ENCODE results near the gene ZSCAN31. TPM values are rescaled to one million over a fixed set of nuclear protein-coding genes. Genes with fewer than 3 reads are reported as not detected.

ZSCAN31 gene
- total RNA-seq, 1 donor from 2014 or later = 8.3 TPM

DNA sequence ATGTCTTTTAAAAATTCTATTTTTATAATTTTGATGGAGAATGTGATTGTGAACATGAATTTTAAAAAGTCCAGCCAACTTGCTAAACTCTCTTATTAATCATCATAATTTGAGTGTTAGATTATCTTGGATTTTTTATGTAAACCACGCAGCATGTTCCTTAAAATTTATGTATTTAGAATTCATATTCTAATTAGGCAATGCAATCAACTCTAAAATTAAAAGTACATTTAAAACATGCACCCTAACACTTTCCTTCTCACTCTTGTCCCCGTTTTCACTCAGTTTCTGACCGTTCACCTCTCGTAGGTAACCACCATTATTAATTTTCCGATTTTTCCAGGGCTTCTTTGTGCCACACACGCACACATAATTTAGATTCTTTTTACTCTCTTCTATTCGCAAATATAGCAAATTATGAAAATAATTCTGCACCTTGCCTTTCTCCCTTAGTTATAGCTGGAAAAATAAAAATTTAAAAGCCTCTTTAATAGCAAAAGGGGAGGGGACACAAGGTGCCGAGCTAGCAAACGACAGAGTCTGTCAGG lies 13.5 kb upstream of the ZSCAN31 start:
- H3K27me3 Mint-ChIP-seq (ENCODE audit: insufficient read depth, low read depth) = peaks cover 6% of the 10 kb centered on the region

DNA sequence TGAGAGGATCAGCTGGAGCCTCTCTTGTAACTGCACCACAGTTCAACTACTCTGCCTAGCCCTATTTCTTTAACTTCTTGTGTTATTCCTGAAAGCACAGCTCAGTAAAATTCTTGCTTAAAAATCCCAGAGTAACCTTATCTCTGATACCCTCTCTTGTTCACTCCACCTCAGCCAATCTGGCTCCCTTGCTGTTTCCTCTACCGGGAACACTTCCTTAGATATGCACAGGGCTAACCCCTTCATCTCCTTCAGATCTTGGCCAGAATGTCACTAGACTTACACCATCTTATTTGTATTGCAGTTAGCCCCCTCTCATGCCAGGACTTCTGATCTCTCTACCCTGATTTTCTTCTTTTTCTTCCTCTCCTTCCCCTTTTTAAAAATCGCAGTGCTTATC lies 11.2 kb upstream of the ZSCAN31 start:
- no peak for TF ChIP-seq EZH2phosphoT487 (IDR thresholded peaks at IDR 0.05)
- H3K36me3 Mint-ChIP-seq = peaks cover 2% of the 10 kb centered on the region
- peaks cover 4% of the 10 kb centered on the region for H4K20me1 ChIP-seq (ENCODE audit: low read depth)
- H3K4me3 ChIP-seq = no peak overlapping the region
- H3F3A ChIP-seq (ENCODE audit: low read depth) = peaks cover 7% of the 10 kb centered on the region
- no peak overlapping the region for H2AFZ ChIP-seq (replicated peaks)
- H3K27me3 Mint-ChIP-seq (ENCODE audit: insufficient read depth, low read depth) = peaks cover 6% of the 10 kb centered on the region
- no peak overlapping the region for H3K9ac ChIP-seq
- DNase-seq (ENCODE audit: low spot score) = no peak
- H3K9me3 Mint-ChIP-seq = no peaks in the 10 kb centered on the region
- peaks cover 18% of the 10 kb centered on the region for H3K4me1 Mint-ChIP-seq
- H3K27ac ChIP-seq = no peak overlapping the region
- H3K79me2 ChIP-seq (ENCODE audit: low read depth) = peaks cover 23% of the 10 kb centered on the region
- H3K4me1 ChIP-seq = peaks cover 9% of the 10 kb centered on the region
- H3K4me2 ChIP-seq = no peak overlapping the region
- no peak overlapping the region for H3K4me3 Mint-ChIP-seq
- no peaks in the 10 kb centered on the region for H3K36me3 ChIP-seq
- H3K9me3 ChIP-seq (ENCODE audit: low read depth) = no peaks in the 10 kb centered on the region
- no peak overlapping the region for H3K27ac Mint-ChIP-seq
- H3K27me3 ChIP-seq = peaks cover 39% of the 10 kb centered on the region

More for the DNA sequence above, 13.5 kb upstream of the ZSCAN31 start:
- H3F3A ChIP-seq (ENCODE audit: low read depth) = peaks cover 7% of the 10 kb centered on the region
- peak overlapping the region; percentile 100 for H3K4me3 Mint-ChIP-seq
- H3K9me3 ChIP-seq (ENCODE audit: low read depth) = no peaks in the 10 kb centered on the region
- peak overlapping the region; percentile 76 for H3K9ac ChIP-seq
- DNase-seq (ENCODE audit: low spot score) = no peak
- peaks cover 9% of the 10 kb centered on the region for H3K4me1 ChIP-seq
- peaks cover 39% of the 10 kb centered on the region for H3K27me3 ChIP-seq
- peak overlapping the region; percentile 99 for H3K27ac Mint-ChIP-seq
- H3K79me2 ChIP-seq (ENCODE audit: low read depth) = peaks cover 44% of the 10 kb centered on the region
- H3K27ac ChIP-seq = no peak overlapping the region
- peaks cover 17% of the 10 kb centered on the region for H3K36me3 Mint-ChIP-seq
- TF ChIP-seq, protein P1, sequence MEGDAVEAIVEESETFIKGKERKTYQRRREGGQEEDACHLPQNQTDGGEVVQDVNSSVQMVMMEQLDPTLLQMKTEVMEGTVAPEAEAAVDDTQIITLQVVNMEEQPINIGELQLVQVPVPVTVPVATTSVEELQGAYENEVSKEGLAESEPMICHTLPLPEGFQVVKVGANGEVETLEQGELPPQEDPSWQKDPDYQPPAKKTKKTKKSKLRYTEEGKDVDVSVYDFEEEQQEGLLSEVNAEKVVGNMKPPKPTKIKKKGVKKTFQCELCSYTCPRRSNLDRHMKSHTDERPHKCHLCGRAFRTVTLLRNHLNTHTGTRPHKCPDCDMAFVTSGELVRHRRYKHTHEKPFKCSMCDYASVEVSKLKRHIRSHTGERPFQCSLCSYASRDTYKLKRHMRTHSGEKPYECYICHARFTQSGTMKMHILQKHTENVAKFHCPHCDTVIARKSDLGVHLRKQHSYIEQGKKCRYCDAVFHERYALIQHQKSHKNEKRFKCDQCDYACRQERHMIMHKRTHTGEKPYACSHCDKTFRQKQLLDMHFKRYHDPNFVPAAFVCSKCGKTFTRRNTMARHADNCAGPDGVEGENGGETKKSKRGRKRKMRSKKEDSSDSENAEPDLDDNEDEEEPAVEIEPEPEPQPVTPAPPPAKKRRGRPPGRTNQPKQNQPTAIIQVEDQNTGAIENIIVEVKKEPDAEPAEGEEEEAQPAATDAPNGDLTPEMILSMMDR (IDR thresholded peaks at IDR 0.05) = no peak
- TF ChIP-seq EZH2phosphoT487 (IDR thresholded peaks at IDR 0.05) = no peak
- TF ChIP-seq EZH2 (IDR thresholded peaks at IDR 0.05) = no peak
- peak overlapping the region; percentile 94 for H3K4me3 ChIP-seq
- peaks cover 18% of the 10 kb centered on the region for H3K4me1 Mint-ChIP-seq
- H2AFZ ChIP-seq (replicated peaks) = peak overlapping the region; percentile 100
- H3K4me2 ChIP-seq = peak overlapping the region; percentile 89
- no peaks in the 10 kb centered on the region for H3K36me3 ChIP-seq
- H3K9me3 Mint-ChIP-seq = peaks cover 7% of the 10 kb centered on the region
- peaks cover 4% of the 10 kb centered on the region for H4K20me1 ChIP-seq (ENCODE audit: low read depth)

DNA sequence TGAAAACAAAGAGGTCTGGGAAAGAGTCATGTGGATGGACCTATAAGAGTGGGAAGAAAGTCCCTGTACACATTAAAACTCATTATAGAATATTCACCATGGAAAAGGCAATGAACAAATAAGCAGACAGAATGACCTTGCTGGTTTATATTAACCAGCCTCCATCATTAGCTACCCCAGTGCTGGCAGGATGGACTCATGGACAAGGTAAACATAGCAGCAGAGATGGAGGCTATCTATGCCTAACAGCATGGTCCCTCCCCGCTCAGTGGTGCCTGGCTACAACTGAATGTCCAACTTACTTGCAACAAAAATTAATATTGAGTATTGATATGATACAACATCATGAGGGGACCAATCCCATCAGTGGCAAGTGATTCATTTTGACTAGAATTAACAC lies 9.3 kb upstream of the ZSCAN31 start:
- H3K9me3 ChIP-seq (ENCODE audit: low read depth) = no peaks in the 10 kb centered on the region
- H3K4me3 ChIP-seq = no peak overlapping the region
- no peak overlapping the region for H3K27ac Mint-ChIP-seq
- no peak for TF ChIP-seq EZH2 (IDR thresholded peaks at IDR 0.05)
- TF ChIP-seq, protein P1 (IDR thresholded peaks at IDR 0.05) = no peak
- no peak for TF ChIP-seq EZH2phosphoT487 (IDR thresholded peaks at IDR 0.05)
- no peak for DNase-seq (ENCODE audit: low spot score)
- H3K4me1 Mint-ChIP-seq = peaks cover 4% of the 10 kb centered on the region
- peaks cover 39% of the 10 kb centered on the region for H3K27me3 ChIP-seq
- H3K36me3 Mint-ChIP-seq = no peaks in the 10 kb centered on the region
- no peaks in the 10 kb centered on the region for H3K9me3 Mint-ChIP-seq
- H3F3A ChIP-seq (ENCODE audit: low read depth) = peaks cover 7% of the 10 kb centered on the region
- H3K4me2 ChIP-seq = no peak overlapping the region
- H3K79me2 ChIP-seq (ENCODE audit: low read depth) = peaks cover 4% of the 10 kb centered on the region
- no peak overlapping the region for H3K27ac ChIP-seq
- H3K9ac ChIP-seq = no peak overlapping the region
- no peak overlapping the region for H2AFZ ChIP-seq (replicated peaks)
- no peaks in the 10 kb centered on the region for H3K4me1 ChIP-seq
- H4K20me1 ChIP-seq (ENCODE audit: low read depth) = no peaks in the 10 kb centered on the region
- H3K4me3 Mint-ChIP-seq = no peak overlapping the region
- H3K27me3 Mint-ChIP-seq (ENCODE audit: insufficient read depth, low read depth) = peaks cover 6% of the 10 kb centered on the region
- no peaks in the 10 kb centered on the region for H3K36me3 ChIP-seq

DNA sequence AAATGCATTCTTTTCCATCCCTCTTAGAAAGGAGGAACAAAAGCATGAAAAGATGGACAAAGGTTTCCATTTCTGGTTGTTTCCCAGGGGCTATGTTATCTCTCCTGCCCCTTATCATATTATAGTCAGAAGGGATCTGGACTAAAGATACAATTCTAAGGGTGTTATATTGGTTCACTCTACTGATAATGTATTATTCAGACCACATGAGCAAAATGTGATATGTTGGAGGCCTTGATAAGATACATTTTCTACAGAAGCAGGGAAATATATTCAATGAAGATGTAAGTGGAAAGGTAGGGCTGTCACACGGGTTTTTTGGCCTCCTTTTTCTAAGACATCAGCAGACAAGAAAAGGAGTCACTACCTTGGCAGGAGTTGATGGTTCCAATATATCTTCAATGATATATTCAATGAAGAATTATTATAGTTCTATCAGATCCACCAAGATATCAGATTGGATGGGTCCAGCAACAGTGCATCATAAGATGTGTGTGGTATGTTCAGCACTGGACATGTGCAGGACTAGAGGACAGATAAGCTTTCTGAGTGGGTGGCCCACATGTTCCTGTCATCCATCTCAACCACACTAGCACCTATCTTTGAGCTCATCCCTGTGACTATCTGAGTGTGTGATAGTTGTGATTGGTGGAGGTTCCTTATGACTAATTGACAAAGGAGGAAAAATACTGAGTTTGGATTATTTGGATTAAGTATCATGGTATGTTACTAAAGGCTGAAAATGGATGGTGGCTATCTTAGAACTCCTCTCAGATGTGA lies 8.1 kb upstream of the ZSCAN31 start:
- no peaks in the 10 kb centered on the region for H3K9me3 Mint-ChIP-seq
- Histone ChIP-seq H3K27me3 (peaks cover 39% of the 10 kb centered on the region), H3K9ac (no peak overlapping the region), H3K36me3 (no peaks in the 10 kb centered on the region), H3K79me2 (ENCODE audit: low read depth) (no peaks in the 10 kb centered on the region), H3K4me2 (no peak overlapping the region), H3K4me1 (no peaks in the 10 kb centered on the region), H3F3A (ENCODE audit: low read depth) (peaks cover 7% of the 10 kb centered on the region), H3K9me3 (ENCODE audit: low read depth) (no peaks in the 10 kb centered on the region), H2AFZ (replicated peaks) (no peak overlapping the region), H4K20me1 (ENCODE audit: low read depth) (no peaks in the 10 kb centered on the region), H3K27ac (no peak overlapping the region), H3K4me3 (no peak overlapping the region)
- no peak for DNase-seq (ENCODE audit: low spot score)
- H3K4me3 Mint-ChIP-seq = no peak overlapping the region
- no peaks in the 10 kb centered on the region for H3K36me3 Mint-ChIP-seq
- H3K27me3 Mint-ChIP-seq (ENCODE audit: insufficient read depth, low read depth) = peaks cover 6% of the 10 kb centered on the region
- no peaks in the 10 kb centered on the region for H3K4me1 Mint-ChIP-seq
- H3K27ac Mint-ChIP-seq = no peak overlapping the region
- TF ChIP-seq EZH2phosphoT487 (IDR thresholded peaks at IDR 0.05) = no peak
- no peak for TF ChIP-seq EZH2 (IDR thresholded peaks at IDR 0.05)
- TF ChIP-seq, protein P1 (IDR thresholded peaks at IDR 0.05) = no peak

Measured in neural progenitor cell (in vitro differentiated cells).